ENCODE data around the gene CPPED1. TPM values are rescaled to one million over a fixed set of nuclear protein-coding genes. Genes with fewer than 3 reads are reported as not detected.

CPPED1 gene
- polyA plus RNA-seq, 4 donors: 5.1 to 27.1 (median 25.2) TPM

DNA sequence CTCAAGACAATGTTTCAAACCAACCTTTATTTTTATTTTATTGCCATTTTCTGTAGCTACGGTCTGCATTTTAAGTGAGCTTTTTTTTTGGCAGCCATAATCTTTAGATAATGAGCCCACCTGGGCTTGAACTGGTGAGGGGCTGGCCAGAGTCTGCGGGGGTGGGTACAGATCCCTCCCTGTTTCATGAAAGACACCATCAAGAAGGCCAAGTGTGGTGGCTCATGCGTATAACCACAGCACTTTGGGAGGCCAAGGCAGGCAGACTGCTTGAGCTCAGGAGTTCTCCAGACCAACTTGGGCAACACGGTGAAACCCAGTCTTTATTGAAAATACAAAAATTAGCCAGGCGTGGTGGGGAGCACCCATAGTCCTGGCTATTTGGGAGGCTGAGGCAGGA lies 113.7 kb downstream of the CPPED1 start:
- no peak for DNase-seq (ENCODE audit: low read depth in 4 of 4, low spot score in 3 of 4)

DNA sequence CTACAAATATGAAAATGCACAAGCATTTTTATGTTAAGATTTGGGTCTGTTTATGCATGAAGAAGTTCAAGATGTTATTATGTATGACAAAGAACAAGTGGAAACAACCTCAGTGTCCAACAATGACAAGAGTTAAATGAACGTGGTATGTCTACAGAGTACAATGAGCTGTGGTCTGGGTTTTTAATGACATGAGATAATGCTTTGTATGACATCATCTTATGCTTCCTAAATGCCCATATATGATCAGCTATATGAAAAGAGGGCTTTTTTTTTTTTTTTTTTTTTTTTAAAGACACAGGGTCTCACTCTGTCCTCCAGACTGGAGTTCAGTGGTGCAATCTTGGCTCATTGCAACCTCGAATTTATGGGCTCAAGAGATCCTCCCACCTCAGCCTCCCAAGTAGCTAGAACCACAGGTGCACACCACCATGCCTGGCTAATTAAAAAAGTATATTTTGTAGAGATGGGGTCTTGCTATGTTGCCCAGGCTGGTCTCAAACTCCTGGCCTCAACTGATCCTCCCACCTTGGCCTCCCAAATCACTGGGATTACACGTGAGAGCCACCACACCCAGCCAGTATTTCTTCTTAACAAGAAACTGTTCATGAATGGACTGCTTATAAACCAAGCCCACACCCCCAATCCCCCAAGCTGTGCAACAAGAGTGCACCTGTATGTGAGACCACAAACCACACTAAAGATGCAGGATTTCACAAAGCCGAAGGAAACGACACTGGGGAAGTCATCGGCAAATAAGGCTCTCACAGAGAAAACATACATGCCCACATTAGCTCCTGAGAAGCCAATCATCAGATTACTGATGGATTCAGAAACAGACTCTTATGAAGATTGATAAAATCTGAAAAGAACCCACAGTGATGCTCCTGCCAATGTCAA lies 114.5 kb downstream of the CPPED1 start:
- no peak for DNase-seq (ENCODE audit: low read depth in 4 of 4, low spot score in 3 of 4)

DNA sequence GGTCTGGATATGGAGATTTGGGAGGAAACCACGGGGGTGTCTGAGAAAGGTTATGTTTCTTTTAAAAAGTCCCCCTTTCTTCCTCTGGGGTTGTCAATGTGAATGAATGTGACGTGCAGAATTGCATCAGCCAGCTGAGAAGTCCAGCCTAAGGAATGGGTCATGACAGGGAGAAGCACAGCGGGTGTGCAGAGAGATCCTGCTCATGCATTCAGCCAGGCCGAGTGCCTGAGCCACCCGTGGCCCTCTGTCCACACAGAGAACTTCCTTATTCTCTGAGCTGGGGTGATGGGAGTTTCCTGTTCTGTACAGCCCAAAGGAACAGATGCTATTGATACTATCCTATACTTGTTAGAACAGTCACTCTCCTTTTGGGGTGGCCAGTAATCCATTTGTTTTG lies 117.9 kb downstream of the CPPED1 start:
- no peak for DNase-seq (ENCODE audit: low read depth in 4 of 4, low spot score in 3 of 4)

DNA sequence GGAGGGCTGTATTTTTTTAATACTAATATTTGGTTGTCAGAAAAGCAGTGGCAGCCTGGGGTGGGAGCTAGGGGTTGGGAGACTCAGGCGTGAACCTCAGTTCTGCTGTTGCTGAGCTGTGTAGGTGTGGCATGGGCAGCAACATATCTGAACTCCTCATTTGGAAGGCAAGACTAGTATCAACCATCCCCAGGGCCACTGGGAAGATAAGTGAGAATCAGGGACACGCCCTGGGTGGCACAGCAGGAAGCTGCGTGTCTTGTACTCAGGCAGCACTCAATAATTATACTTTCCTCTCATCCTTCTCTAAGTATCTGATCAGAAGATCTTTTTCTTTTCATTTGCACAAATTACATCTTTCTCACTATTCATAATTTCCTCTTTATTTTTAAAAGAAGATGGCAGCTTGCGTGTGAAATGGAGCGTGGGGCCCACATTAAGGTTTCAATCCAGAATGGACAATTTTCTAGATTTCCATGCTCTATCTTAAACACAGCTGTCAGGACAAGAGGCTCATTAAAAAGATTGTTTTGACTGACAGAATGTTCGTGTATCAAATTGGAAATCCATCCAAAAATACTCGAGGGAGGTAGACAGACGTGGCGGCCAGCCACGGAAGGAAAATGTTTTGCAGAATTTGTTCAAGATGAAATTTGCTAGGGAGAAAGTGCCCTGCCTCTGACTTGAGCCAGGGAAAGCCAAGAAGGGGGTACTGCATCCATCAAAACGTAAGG lies 121.1 kb downstream of the CPPED1 start:
- no peak for DNase-seq (ENCODE audit: low read depth in 4 of 4, low spot score in 3 of 4)

DNA sequence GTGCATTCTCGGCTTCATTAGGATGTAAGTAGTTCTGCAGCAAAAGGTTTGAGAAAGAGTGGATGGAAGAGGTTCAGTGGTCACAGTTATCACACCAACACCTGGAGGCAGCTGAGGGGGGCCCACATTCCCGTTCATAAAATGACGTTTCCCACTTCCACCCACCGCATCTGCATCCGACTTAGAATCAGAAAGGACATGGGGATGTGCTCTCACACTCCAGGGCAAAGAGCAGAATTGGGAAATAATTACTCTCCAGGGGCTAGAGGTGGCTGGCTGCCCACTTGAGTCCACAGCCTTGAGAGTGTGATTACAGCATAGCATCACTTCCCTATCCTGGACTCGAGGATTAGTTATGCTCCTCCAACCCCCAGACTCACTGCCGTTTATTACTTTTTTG lies 122.0 kb downstream of the CPPED1 start:
- DNase-seq (ENCODE audit: low read depth in 4 of 4, low spot score in 3 of 4): no peak

DNA sequence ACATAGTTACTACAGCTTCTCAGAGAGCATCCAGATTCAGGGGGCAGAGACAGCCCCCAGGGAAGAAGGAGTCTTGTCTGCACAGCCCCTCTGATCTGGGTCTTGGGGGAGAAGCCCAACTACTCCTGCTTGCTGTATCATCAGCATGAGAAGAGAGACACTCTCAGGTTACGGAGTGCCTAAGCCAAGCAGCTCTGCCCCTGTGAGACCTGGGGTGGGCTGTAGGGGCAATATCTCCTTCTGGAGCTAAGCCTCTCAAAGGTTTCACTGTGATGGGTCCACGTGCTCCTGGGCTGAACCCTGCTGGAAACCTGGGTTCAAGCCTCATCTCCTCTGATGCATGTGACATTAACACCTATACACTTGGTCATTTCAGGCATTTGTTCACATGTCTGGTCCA lies 123.2 kb downstream of the CPPED1 start:
- no peak for DNase-seq (ENCODE audit: low read depth in 4 of 4, low spot score in 3 of 4)

DNA sequence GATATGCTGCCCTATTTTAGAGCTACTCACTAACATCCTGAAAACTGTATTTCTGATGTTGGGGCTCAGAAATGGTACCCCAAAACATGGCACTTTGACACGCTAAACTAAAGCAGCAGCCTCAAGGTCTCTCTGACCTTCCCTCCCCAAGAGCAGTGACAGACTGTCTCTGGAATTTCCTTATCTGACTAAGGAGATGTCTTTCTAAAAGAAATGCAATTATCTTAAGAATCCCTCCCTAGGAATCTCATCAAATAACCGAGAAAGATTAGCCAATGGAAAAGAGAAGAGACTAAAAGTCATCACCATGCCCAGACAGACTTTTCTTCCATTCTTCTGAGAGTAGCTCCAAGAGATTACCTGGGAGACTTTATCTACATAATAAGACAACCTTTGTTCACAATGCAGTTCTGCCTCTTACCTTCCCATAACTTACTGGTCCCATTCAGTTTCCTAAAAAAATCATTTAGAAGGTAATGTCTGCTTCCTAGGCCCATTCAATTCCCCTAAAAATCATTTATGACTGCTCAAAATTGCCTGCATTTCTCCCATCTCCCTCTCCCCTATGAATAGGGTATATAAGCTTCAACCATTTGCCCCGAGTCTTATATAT lies 123.9 kb downstream of the CPPED1 start:
- no peak for DNase-seq (ENCODE audit: low read depth in 4 of 4, low spot score in 3 of 4)

DNA sequence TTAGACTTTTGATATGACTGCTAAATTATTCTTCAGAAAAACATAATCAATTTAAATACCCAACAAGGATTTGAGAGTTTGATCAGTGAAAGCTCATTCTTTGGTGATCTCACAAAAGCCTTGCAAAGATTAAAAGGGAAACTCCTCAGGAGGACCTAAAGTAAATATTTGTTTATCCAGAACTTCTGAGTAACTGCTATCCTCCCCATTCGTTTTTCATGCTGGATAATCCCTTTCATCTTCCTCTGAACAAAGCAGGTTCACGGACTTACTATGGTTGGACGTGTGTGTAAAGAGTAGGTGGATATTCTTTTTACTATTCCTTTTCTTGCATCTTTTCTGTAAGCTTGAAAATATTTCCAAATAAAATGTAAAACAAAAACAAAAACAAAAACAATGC lies 124.7 kb downstream of the CPPED1 start:
- DNase-seq (ENCODE audit: low read depth in 4 of 4, low spot score in 3 of 4): no peak

DNA sequence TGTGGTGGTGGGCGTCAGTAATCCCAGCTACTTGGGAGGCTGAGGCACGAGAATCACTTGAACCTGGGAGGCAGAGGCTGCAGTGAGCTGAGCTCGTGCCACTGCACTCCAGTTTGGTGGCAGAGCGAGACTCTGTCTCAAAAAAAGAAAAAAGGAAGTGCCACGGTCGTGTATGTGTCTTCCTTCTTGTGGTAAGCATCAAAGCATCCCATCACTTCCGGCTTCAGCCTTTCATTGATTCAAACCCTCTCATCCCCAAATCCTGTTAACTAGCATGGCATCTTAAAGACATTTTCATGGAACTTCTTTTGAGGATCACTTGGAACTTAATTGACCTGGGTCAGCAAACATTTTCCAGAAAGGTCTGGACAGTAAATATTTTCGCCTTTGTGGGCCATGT lies 126.2 kb downstream of the CPPED1 start:
- no peak for DNase-seq (ENCODE audit: low read depth in 4 of 4, low spot score in 3 of 4)

DNA sequence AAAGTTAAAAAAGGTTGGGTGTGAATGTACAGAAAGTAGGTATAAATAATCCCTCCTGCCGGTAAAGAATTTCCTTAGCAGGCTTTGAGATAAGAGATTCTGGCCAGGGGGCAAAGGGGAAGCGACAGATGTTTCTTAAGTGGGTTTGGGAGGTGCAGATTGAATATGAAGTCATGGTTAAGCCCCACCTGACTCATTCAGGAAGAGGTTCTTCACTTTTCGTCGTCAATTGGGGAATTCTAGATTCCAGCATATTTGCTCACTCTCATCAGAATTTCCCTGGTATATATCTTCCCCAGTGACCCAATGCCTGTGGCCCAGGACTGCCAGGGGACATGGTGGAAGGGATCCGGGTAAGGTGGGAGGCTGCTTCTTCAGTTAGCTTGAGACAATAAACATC lies 127.8 kb downstream of the CPPED1 start:
- no peak for DNase-seq (ENCODE audit: low read depth in 4 of 4, low spot score in 3 of 4)

DNA sequence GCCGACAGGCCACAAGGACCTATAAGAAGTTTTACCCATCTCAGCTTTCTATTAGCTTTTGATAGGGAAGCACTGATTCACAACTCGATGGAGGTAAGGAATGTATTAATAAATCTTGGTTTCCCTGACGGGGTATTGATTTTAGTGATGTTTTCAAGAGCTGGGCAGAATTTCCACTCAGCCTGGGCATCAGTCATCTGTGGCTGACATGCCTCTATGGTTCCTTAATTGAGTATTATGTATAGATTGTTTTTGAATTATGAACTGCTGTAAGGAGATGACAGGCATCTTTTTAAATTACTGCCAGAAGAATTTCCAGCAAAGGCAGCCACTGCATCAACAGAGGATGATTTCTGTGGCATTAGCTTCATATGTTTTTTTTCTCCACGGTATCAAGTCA lies 128.6 kb downstream of the CPPED1 start:
- DNase-seq (ENCODE audit: low read depth in 4 of 4, low spot score in 3 of 4): no peak

DNA sequence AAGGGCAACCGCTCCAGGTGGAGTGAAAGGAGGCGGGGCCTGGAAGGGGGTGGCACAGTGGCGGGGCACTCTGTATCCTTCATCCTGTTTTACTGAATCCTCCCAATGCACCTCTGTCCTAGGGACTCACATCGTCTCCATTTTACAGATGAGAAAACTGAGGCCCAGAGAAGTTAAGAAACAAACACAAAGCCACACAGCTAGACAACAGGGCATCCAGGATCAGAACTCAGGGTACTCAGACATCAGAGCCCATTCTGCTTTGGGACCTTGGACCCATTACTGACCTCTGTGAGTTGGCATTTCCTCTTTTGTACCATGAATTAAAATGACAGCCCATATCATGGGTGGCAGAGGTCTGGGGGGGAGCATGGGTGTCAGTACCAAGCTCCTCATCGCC lies 129.2 kb downstream of the CPPED1 start:
- DNase-seq (ENCODE audit: low read depth in 4 of 4, low spot score in 3 of 4): no peak

DNA sequence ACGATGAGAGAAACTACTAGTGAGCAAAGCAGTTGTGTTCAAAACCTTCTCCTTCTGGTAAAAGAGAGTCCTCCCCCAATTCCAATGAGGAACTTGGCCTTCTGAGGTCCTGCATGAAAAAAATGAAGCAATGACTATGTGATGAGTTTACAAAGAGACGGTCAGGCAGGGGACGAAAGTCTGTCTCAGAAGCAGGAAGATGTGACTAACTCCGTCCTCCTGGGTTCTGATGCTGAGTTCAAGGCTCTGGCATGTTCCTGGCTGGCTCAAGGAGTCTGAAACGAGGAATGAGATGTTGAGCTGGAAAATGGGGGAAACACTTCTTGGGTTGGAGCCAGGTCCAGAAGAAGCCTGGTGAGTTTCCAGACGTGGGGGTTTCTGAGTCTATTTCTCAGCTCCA lies 129.6 kb downstream of the CPPED1 start:
- DNase-seq (ENCODE audit: low read depth in 4 of 4, low spot score in 3 of 4): no peak

DNA sequence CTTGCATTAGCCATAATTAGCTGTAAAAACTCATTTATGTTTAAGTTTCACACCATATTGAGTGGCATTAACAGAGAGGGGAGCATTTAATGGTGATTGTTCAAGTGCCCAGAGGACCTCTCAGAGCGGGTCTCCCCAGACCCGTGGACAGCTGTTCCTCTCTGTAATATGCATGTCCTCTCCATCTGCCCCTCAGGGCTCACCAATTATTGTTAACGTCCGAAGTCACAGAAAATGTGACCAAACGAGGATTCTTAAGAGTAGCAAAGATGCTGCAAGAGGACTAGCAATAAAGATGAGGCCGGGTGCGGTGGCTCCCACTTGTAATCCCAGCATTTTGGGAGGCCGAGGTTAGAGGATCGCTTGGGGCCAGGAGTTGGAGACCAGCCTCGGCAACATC lies 130.2 kb downstream of the CPPED1 start:
- DNase-seq (ENCODE audit: low read depth in 4 of 4, low spot score in 3 of 4): no peak

DNA sequence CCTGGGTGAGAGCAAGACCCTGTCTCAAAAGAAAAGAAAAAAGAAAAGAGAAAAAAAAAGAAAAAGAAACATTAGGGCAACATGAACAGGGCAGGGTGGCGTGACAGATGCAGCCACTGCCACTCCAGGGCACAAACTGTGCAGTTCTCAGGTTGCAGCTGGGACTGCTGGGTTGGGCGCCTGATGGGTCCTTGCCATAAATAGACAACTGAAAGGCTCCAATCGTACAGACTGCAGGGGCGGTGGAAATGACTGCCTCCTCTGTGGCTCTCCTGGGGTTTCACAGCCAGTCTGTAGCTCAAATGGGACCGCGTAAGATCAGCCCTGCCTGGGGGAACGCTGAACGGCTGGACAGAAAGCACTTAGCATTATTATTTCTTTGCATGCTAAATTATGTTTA lies 130.7 kb downstream of the CPPED1 start:
- DNase-seq (ENCODE audit: low read depth in 4 of 4, low spot score in 3 of 4): no peak

DNA sequence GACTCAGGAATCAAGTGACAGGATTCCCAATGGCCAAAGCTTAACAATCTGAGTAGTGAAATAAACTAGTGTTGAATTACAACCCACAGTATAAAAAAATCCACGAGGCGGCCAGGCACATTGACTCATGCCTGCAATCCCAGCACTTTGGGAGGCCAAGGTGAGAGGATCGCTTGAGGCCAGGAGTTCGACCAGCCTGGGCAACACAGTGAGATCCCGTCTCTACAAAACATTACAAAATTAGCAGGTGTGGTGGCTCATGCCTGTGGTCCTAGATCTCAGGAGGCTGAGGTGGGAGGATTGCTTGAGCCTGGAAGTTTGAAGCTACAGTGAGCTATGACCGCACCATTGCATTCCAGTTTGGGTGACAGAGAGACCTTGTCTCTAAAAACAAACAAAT lies 133.8 kb downstream of the CPPED1 start:
- no peak for DNase-seq (ENCODE audit: low read depth in 4 of 4, low spot score in 3 of 4)

DNA sequence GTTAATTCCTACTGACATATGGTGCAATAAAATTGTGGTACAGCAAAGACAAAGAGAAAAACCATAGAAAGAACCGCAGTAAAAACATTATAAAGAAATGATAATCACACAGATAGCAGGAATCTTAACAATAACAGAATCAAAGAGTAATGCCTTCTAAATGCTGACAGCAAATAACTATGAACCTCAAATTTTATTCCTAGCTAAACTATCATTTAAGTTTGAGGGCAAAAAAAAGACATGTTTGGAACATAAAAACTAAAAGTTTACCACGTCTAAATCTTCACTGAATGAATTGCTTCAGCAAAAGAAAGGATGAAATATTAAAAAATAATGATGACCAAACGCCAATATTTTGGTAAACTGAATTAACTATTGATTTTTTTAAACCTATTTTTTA lies 135.8 kb downstream of the CPPED1 start:
- DNase-seq (ENCODE audit: low read depth in 4 of 4, low spot score in 3 of 4): no peak

DNA sequence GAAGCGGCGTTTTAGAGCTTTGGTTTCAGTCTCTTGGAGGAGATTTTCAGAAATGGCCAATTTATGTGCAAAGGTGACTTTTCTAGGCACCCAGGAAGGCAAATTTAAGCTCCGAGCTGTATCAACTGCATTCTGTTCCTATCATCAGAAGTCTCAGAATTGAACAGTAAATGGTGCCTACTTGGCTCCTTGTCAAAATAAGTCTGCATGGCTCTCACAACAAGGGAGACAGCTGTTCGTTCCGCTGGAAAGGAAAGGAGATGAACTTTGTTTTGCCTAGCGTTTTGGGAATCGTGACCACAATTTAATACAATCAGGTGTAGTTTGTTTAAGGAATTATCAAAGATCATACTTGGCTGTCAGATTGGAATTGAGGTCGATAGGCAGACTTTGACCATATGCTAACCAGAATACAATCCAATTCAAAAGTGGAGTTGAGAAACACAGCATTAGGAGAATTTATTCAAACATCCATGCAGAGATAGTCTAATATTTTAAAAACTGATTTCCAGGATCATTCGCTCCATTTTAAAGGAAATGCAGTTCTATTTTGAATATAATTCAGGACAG lies 139.4 kb downstream of the CPPED1 start:
- DNase-seq (ENCODE audit: low read depth in 4 of 4, low spot score in 3 of 4): no peak

DNA sequence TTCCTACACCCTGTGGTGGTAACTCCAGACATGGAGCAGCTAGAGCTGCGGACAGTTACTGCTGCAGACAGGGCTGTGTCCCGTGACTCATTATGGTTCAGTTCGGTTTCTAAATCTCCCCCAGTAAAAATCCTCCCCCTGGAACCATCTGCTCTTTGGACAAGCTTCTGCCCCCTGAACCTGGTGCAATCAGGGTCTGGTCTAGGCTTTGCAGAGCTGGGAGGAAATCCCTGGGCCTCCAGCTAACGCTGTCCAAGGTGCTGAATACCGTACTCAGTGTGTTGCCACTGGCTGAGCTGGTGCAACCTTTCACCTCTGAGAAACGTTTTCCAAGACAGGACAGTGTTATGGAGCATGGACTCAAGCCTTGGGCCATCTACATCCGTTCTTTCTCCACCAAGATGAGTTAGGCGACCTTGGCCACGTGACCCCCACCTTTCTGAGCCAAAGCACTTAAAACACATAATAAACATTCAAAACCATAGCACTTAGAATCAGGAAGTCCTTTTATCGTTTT lies 142.0 kb downstream of the CPPED1 start:
- DNase-seq (ENCODE audit: low read depth in 4 of 4, low spot score in 3 of 4): peak; percentile 31 to 80 (median 67)

DNA sequence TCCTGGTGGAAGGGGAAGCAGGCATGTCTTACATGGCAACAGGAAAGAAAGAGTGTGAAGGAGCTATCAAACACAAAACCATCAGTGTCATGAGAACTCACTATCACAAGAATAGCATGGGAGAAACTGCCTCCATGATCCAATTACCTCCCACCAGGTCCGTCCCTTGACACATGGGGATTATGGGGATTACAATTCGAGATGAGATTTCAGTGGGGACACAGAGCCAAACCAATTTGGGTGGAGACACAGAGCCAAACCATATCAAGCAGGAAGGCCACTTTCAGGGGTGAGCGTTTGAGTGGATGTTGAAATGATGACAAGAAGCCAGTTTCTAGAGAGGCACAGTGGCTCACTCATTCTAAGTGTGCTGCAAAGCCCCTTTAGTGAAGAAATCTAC lies 143.8 kb downstream of the CPPED1 start:
- DNase-seq (ENCODE audit: low read depth in 4 of 4, low spot score in 3 of 4): no peak

DNA sequence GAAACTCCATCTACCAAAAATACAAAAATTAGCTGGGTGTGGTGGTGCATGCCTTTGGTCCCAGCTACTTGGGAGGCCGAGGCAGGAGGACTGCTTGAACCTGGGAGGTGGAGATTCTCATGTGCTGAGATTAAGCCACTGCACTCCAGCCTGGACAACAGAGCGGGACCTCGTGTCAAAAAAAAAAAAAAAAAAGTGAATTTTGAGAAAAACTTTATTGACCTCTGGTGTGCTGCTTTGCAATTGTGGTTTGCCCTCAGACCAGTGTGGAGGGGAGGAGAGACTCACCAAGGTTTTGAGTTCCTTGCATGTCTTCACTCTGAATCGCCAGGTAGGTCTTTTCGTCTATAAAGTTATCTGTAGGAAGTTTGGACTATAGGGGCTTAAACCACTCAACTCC lies 145.2 kb downstream of the CPPED1 start:
- DNase-seq (ENCODE audit: low read depth in 4 of 4, low spot score in 3 of 4): no peak
